Hepatocyte (in vitro differentiated cells): ENCODE data around the gene BDKRB1.

Experiments
- EZH2 ChIP-seq: fragments of 200-600 bp; sonication (generic); IDR thresholded peaks from 2 replicates; pipeline ENCODE4 v1.6.1; 2016; ENCODE audit warnings: antibody characterized with exemption, mild to moderate bottlenecking, borderline replicate concordance
- EZH2phosphoT487 ChIP-seq: fragments of 200-600 bp; sonication (generic); IDR thresholded peaks from one replicate; pipeline ENCODE4 v1.6.1; 2018; ENCODE audit warnings: antibody characterized with exemption, mild to moderate bottlenecking, low read depth, moderate library complexity; ENCODE audit not compliant: unreplicated experiment, severe bottlenecking
- TF ChIP-seq, protein P1 (sequence below): fragments of 200-600 bp; sonication (generic); IDR thresholded peaks from 2 replicates; pipeline ENCODE4 v1.5.1; 2016; ENCODE audit warnings: antibody characterized with exemption, mild to moderate bottlenecking; ENCODE audit not compliant: poor library complexity

- TF ChIP-seq, protein P1, sequence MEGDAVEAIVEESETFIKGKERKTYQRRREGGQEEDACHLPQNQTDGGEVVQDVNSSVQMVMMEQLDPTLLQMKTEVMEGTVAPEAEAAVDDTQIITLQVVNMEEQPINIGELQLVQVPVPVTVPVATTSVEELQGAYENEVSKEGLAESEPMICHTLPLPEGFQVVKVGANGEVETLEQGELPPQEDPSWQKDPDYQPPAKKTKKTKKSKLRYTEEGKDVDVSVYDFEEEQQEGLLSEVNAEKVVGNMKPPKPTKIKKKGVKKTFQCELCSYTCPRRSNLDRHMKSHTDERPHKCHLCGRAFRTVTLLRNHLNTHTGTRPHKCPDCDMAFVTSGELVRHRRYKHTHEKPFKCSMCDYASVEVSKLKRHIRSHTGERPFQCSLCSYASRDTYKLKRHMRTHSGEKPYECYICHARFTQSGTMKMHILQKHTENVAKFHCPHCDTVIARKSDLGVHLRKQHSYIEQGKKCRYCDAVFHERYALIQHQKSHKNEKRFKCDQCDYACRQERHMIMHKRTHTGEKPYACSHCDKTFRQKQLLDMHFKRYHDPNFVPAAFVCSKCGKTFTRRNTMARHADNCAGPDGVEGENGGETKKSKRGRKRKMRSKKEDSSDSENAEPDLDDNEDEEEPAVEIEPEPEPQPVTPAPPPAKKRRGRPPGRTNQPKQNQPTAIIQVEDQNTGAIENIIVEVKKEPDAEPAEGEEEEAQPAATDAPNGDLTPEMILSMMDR = no peak
- no peak for TF ChIP-seq EZH2
- no peak for TF ChIP-seq EZH2phosphoT487
Measured at GRCh38 chr14:96214793-96215192, 41.2 kb upstream of the BDKRB1 start.
